Hematopoietic multipotent progenitor cell (in vitro differentiated cells): ENCODE data around the gene TAX1BP1. TPM values are rescaled to one million over a fixed set of nuclear protein-coding genes. Genes with fewer than 3 reads are reported as not detected.
"Not testable (repeated sequence)": the region's sequence is repeated elsewhere in the genome, so short reads cannot be mapped to it uniquely, and the experiment has no call there.

Experiments used
- DNase-seq, 3 donors: peaks; one replicate each; pipeline ENCODE4 v3.0.0-alpha.2; 2011 to 2015; ENCODE audit warnings: low read depth in 2 of 3, low spot score in 2 of 3
- total RNA-seq: library from RNA; depleted of rRNA; stranded (reverse); fragments of >200 nt; gene quantifications from one replicate; pipeline ENCODE4 v1.2.3, GENCODE V29; 2012

Gene TAX1BP1
- total RNA-seq, 1 donor: 52.5 TPM

DNA sequence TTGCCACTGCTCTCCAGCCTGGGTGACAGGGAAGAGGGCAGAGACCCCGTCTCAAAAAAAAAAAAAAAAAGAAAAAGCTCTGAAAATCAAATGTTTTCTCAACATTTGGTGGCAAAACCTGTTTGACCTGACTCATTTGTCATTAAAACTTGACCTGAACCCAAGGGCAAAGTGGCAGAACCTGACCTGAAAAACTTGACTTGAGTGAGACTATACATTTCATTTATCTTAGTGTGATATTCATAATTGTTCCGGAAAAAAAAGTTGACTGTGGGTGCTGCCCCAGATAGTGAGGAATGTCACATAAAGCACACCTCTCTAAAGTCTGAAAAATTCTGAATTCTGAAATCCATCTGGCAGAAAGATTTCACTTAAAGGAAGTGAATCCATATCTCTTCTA, 2.3 kb upstream of the TAX1BP1 start:
- no peak for DNase-seq

DNA sequence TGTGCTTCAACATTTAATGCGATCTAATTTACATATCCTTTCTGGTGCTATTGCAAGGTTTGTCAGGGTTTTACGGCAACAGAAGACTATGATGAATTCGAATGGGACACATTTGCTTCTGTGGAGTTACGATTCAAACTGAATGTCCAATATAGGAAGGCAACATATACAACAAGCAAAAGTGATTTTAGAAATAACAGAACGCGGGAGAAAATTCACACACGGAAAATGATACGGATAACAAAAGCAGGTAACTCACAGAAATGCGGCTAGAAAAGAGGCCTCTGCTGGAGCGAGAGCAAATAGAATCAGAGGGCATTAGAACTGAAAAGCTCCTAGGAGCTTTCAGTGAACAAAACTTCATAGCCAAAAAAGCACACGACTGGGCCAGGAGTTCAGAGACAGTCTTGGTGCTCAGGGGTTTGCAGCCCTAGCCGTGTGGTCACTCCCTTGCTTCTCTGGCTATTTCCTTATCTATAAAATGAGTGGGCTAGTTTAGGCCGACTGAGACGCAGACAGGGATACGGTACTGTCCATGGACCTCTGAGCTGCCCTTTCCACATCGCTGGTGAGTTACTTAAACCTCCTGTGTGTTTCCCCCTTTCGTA, 557 bp upstream of the TAX1BP1 start:
- peak in 1 of 3 donors; percentile 19 for DNase-seq

- peak; percentile 61 to 84 (median 81) for DNase-seq
These were observed 606 bp downstream of the TAX1BP1 start for GRCh38 chr7:27740449-27741086.

GRCh38 chr7:27742091-27742710, 2.2 kb downstream of the TAX1BP1 start:
- not testable (repeated sequence) for DNase-seq

DNA sequence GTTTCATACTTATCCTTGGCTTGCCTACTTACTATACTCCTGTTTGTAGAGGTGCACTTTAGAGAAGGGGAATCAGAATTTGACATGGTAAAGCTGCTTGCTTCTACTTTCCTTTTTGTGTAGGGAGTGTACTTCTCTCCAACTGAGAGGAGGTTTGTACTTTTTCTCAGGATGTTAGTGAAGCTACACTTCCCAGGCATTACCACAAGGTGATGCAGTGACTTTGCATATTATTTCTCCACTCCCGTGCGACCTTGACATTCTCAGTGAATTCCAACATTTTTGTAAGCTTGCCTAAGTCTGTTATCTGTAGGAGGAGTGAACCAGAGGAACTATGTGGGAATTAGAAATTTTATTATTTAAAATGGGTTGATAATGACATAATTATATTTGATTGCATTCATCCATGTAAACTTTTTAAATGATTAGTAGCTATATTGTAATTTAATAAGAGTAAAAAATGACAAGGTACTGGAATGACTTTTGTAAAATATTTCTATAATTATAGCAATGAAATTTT, 5.2 kb downstream of the TAX1BP1 start:
- peak in 2 of 3 donors; percentile 37 to 44 for DNase-seq

GRCh38 chr7:27746486-27746885, 6.5 kb downstream of the TAX1BP1 start:
- no peak for DNase-seq

DNA sequence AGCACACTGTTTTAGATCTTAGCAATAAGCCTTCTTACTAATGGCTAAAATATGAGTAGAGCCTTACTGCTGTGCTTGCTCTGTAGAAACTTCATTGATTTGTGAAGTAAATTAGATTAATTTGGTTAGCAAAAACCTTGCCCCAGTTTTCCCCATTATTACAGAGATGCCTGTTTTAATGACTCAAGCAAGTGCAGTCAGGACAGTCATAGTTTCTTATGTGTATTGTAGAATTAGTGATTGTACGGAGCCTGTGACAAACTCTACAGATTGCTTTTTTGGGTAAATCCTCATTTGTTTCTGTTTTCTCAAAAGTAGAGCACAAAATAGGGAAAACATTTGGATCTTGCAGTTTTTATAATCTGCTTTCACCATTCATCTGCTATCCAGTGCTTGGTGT, 7.0 kb downstream of the TAX1BP1 start:
- DNase-seq: no peak

DNA sequence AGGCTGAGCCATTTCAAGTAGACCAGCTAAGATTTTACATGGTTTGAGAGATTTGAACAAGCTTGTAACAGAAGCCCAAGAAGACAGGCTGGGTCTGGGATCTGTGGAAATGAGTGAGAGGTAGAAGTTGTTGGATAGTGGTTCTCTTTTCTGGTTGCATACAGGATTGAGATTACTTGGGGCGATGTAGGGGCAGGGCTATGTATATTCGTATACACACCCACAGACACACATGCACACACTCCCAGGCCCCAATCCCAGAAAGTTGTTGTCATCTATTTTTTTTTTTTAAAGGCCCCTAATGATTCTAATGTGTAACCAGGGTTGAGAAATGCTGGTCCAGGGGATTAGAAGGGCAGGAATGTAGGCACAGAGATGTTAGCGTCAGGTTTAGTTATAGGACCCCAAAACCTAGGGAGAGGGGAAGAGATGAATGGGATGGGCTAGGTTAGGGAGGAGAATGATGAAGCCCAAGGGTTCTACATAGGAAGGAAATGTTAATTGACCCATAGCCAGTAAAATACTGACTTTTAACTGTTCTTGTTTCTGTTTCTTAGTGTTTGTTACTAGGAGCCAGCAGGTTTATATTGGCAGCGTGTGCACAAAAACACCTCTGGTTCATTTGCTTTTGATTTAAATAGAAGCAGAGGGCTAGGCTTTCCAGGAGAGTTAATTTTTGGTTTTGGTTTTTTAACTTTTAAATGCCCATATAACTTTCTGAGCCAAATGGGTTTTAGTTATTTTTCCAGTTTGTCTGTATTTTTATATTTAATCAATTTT, 7.8 kb downstream of the TAX1BP1 start:
- no peak for DNase-seq

GRCh38 chr7:27750316-27750715, 10.4 kb downstream of the TAX1BP1 start:
- peak in 1 of 3 donors; percentile 24 for DNase-seq

DNA sequence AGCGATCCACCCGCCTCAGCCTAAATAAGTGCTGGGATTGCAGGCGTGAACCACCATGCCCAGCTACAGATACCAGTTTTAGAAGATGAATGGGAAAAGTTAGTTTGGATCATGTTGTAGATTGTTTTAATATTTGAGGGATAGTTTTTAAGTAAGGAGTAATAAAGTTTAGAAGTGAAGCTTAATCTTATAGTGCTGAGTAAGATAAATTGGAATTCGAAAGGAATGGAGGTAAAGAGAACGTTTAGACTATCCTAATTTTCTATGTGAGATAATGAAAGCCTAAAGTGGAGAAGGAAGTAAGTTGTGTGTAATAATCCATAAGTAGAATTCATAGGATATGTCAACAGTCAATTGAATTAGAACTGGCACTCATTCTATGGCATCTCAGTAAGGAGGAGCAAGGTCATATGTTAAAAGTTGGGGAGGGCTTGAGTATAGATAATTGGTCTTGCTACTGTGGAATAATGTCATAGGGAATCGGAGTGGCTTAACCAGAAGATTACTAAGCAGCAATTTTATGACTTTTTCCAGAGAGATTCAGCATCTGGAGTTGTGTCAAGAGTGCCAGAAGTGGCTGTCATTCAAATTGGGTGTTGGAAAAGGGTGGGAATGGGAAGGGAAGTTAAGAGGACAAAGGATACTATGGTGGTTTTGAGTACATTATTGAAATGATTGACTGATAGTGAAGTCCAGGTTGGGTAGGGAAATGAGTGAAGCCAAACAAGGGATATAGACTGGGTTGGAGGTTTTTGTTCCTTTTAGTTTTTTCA, 12.1 kb downstream of the TAX1BP1 start:
- DNase-seq: no peak

DNA sequence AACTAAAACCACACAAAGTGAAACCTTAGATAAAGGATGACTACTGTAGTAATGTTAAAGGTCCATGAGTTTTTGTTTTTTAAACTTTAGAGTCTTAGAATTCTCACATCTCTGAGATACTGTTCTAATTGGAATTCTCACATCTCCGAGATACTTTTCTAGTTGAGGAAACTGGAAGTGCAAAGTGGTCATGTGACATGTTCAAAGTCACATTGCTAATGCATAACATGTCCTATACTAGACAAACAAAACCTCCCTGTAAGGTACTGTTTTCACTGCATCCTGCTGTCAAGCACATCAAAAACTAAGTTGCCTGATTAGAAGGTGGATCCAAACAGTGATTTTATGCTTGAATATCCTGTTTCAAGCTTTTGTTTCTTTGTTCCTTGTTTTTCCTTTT, 13.9 kb downstream of the TAX1BP1 start:
- no peak for DNase-seq

GRCh38 chr7:27756298-27756697, 16.3 kb downstream of the TAX1BP1 start:
- DNase-seq: no peak

DNA sequence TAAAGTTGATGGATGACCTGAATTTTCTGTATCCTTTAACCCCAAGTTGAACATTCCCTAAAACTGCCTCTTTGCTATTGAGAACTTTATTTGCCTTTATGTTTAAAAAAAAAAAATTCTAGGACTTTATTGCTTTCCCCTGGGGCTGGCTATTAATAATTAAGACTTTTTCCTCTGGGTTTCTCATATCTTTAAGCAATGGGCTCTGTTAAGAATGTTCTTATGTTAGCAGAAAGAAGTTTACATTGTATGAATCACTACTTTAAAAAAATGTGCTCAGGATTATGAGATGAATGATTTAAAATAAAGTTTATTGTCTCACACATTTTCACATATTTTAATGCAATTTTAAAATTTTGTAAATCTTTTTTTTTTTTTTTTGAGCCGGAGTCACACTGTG, 19.5 kb downstream of the TAX1BP1 start:
- no peak for DNase-seq

- no peak for DNase-seq
These were observed 22.1 kb downstream of the TAX1BP1 start for GRCh38 chr7:27762062-27762461.

GRCh38 chr7:27763983-27764508, 24.1 kb downstream of the TAX1BP1 start:
- DNase-seq: peak in 1 of 3 donors; percentile 50

- DNase-seq: no peak
These were observed 25.9 kb downstream of the TAX1BP1 start for GRCh38 chr7:27765841-27766240.

DNA sequence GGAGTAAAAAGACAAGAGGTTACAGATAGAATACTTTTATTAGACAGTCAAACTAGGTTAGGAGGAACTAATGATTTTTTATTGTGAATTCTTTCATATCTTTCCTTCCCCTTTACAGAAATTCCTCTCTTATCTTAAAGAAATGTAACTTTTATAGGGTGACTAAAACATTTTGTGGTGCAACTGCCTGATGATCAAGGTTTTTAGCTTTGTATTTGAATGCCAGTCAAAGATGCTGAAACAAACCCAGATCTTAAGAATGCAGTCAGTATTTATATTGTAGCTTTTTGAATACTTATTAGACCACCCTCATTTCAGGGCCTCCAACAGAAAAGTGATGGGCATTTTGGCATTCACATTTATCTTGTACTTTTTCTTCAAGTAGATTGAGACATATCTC, 27.4 kb downstream of the TAX1BP1 start:
- peak in 1 of 3 donors; percentile 11 for DNase-seq

DNA sequence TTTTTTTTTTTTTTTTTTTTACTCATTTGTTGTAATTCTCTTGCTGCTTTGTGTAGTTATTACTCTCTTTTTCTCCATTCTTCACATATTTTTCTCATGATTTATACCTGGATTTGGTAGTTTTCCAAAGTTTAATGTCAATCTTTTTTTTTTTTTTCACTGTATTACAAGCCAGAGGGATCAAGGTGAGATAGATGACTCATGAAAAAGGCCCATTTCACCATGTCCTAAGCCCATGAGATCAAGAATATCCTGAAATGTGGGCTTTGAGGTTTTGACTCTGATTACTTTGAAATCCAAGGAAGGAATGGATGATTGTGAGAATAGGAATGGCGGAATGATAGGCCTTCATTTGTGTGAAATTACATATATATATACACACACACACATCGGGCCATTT, 31.1 kb downstream of the TAX1BP1 start:
- no peak for DNase-seq

- DNase-seq: peak in 2 of 3 donors; percentile 19 to 59
These were observed 34.9 kb downstream of the TAX1BP1 start for GRCh38 chr7:27774717-27775328.

DNA sequence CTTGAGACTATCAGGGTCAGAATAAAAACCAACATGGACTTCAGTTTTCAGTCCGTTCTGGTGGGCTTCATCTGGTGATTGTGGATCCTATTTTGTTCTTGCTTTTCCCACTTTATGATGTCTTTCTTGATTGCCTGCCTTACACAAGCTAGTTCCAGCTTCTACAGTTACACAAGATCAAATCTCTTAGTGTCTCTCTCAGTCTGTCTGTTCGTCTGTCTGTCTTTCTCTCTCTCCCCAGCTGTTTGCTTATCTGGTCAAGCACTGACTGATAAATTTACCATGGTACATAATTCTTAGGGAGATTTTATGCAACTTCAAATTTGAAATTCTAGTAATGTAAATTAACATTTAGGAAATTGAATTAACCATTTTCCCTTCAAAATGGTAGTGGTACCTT, 35.8 kb downstream of the TAX1BP1 start:
- DNase-seq: no peak
